NK-92 (cell line): Measurements from ENCODE around the gene SZRD1.
A peak's percentile ranks its signal among the peaks of the same experiment; 100 is the strongest.

ENCODE experiments used
- DNase-seq: peaks from one replicate; lab custom pipeline; 2025; ENCODE audit not compliant: unreplicated experiment; lab: John Stamatoyannopoulos, UW

Gene SZRD1

DNA sequence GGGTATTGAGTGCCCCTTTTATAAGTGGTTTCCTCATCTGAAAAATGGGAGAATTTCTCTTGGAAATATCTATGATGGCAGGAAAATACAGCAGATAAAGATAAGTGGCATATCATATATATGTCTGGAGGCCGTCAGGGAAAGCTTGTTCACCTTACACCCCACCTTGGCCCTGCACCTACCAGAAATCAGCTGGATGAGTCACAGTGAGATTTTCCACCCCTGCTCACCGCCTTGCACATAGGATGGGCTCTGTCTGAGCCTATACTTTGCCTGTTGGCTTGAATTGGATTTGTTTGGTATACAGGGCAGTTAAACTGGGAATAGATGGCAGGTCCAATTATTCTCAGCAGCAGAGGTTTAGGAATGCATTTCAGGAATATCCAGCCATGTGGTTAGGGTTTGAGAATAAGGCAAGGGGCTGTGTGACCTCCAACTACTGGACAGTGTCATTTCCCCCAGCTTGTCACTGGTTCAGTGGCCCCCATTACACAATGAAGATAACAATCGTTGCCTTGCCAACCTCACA lies 70.0 kb downstream of the SZRD1 start, which contains the start of gene SPATA21:
SPATA21 (minus strand) TSS at position 479 of the 529 bp plus-strand sequence. CDS start 6,053 bp downstream, outside the sequence.
- no peak for DNase-seq

DNA sequence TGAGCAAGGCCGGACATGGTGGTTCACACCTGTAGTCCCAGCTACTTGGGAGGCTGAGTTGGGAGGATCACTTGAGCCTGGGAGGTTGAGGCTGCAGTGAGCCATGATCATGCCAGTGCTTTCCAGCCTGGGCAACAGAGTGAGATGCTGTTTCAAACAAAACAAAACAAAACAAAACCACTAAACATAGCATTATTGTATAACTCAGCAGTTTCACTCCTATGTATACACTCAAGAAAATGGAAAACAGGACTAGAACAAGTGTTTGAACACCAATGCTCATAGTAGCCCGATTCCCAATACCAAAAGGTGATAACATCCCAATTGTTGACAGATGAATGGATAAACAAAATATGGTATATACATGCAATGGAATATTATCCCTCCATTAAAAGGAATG lies 71.5 kb downstream of the SZRD1 start:
- DNase-seq = no peak

DNA sequence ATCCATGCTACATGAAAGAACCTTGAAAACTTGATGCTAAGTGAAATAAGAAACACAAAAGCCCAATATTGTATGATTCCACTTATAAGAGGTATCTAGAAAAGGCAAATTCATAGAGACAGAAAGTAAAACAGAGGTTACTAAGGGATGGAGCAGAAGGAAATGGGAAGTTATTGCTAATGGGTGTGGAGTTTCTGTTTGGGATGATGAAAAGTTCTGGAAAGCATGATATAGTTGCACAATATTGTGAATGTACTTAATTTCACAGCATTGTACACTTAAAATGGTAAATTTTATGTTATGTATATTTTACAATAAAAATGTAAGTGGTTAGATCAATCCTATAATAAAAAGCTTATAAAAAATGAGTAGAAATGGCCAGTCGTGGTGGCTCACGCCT lies 71.9 kb downstream of the SZRD1 start:
- DNase-seq = no peak

DNA sequence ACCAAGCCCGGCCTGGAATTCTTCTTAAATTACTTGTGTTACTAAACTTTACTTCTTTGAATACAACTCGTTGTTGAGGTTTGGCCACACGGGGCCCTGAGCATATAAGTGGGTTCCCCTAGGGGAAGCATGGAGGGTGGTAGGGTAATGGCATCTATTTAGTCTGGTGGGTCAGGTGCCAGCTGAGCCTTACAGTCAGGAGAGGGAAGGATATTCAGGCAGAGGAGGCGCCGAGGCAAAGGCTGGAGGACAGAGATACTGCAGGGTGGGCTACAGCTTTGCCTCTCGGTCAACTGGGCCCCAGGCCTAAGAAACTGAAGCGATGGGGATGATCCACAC lies 73.1 kb downstream of the SZRD1 start:
- no peak for DNase-seq

DNA sequence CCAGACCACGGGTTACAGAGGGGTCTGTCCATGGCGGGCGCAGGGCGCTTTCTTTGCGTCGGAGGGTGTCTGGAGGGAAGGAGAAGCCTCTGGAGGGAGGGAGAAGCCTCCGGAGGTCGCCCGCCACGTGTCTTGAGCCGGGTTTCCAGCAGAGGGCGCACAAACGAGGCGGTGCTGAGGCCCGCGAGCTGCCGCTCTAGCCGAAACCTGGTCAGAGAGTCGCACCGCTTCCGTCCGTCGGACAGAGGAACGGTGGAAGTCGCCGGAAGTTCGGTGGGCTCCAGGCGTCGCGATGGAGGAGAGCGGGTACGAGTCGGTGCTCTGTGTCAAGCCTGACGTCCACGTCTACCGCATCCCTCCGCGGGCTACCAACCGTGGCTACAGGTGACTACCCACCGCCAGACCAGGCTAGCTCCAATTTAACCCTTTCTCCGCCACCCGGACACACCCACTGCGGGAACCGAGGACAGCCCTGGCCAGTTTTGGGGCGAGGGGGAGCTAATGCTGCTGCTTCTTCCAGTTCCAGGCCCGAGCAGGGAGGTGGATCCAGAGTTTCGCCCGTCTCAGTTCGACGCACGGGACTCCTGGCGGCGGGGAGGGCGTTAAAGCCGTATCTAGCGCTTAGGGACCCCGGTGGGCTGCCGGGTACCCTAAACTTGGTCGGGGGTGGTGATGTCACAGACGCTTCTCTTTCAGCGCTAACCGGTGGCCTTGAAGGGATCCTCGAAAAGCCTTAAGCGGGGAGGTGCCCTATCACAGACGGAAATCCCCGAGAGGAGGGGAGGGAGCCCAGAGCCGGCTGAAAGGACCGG lies 73.6 kb downstream of the SZRD1 start, which contains the start of gene NECAP2:
NECAP2 (plus strand) TSS at position 255 of the 812 bp plus-strand sequence; CDS start at position 293, 38 bp downstream.
- peak; percentile 37 for DNase-seq

DNA sequence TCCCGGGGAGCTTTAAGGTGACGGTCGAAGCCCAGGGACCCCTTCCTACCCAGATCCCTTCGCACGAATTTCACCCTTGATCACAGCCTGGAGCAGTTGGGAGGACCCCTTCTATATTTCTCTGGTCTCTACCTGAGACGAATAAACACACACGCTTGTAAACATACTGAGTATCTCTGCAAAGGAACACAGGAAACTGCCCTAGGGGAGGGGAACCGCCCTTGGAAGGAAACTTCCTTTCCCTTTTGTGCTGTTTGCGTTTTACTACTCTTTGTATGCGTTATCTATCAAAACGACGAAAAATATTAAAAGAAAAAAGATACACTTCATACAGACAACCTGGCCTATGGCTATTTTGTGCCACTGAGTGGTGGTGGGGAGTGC lies 74.2 kb downstream of the SZRD1 start:
- DNase-seq = no peak

DNA sequence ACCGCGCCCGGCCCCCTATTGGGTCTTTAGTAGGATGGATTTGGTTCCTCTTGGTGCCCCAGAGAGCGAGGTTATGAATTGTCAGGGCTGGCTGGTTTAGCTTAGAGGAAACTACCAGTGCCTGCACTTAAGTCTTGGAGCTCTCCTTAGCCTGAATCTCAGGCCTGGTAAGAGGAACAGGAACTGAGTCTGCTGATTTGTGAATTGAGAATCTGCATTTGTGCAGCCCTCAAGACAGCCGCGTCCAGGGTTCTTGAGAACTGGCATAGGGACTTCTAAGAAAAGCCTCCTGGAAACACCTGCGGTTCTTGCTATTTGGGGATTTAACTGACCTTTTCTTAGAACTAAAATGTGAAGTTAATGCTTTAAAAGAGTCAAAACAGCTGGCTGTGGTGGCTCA lies 75.2 kb downstream of the SZRD1 start:
- DNase-seq = no peak

DNA sequence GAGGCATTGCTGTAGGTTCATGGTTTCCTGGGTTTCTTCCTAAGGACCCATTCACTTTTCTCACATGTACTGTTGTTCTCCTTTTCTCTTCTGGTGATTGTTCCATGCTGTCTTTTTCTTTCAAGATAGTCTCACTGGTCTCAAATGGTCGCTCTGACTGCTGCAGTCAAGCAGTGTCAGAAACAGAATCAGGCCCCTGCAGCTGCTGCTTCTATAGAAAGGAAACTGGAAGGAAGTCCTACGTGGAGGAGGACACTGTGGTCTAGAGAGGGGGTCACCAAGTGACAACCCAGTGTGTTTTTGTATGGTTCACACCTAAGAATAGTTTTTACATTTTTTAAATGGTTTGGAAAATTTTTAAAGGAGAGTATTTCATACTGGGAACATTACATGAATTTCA lies 75.9 kb downstream of the SZRD1 start:
- DNase-seq = no peak

DNA sequence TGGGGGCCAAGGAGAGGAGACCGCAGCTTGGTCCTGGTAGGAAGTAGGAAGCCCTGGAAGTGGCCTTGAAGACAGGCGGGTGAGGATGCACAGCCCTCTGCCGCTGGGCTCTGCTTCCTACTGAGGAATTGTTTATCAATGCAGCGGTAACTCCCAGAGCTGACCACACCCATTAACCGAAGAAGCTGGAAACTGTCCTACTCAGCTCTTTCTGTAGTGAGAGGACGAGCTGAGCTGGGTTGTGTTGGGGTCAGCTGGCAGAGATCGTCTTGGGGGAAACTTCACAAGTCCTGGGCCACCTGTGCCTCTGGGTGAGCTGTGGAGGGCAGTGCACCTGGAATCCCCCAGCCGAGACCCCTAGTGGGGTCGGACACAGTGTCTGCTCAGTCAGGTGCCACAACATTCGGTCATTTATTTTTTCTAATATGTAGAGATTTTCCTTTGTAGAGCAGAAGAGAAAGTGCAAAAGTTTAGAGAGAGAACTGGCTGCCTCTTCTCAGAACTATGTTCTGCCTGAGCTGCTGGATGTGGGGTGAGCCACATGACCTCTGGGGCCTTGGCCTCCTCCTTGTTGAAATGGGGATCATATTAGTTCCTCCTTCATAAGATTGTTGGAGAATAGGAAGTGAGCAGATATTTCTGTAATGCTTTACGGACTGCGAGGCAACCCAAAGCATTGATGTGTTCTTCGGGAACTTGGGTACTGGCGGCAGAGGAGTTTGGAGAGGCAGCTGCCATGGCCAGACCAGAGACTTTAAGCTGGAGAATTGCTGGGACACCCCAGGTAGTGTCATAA lies 77.1 kb downstream of the SZRD1 start:
- DNase-seq = no peak

DNA sequence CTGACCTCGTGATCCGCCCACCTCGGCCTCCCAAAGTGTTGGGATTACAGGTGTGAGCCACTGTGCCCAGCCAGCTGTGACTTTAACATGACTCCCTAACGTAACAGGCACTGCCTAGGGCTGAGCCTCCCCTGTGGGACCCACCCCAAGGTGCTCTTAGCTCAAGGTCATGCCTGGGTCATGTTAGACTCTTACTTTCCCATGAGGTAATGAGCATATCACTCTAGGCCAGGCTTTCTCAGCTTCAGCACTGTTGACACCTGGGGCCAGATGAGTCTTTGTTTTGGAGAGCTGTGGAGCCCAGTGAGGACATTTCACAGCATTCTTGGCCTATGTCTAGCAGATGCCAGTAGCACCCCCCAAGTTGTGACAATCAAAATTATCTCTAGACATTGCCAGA lies 78.0 kb downstream of the SZRD1 start:
- DNase-seq = no peak

DNA sequence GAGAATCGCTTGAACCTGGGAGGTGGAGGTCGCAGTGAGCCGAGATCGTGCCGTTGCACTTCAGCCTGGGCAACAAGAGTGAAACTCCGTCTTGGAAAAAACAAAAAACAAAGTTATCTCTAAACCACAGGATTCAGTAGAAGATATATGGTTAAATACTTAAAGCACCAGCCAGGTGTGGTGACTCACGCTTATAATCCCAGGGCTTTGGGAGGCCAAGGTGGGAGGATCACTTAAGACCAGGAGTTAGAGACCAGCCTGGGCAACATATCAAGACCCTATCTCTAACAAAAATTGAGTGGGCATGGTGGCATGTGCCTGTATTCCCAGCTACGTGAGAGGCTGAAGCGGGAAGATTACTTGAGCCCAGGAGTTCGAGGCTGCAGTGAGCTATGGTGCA lies 79.1 kb downstream of the SZRD1 start:
- DNase-seq = no peak

DNA sequence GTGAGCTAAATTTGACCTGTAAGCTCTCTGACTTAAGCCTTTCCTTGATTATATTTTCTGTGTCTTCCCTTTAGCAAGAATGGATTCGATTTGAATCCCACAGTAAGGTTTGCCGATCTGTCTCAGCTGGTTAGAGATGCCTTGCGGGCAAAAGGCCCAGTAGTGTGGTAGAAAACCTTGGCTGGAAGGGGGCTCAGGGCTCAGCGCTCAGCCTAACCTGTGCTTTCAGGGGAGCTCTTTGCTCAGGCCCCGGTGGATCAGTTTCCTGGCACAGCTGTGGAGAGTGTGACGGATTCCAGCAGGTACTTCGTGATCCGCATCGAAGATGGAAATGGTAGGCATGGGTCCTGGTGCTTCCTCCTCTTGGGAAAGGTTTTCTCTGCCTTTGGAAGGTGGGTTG lies 80.6 kb downstream of the SZRD1 start:
- no peak for DNase-seq
